ENCODE measurements around the gene PTPRN2.

Gene PTPRN2

GRCh38 chr7:158533386-158534133 lies 54.1 kb downstream of the PTPRN2 start:
- POLR2A ChIA-PET = no interaction called here
- no peak overlapping the region for H3K4me3 ChIP-seq (ENCODE audit: low read depth, low read length)
- CTCF ChIA-PET = no interaction called here
- no peak for DNase-seq (ENCODE audit: low read depth, low spot score)
- TF ChIP-seq, protein P1, sequence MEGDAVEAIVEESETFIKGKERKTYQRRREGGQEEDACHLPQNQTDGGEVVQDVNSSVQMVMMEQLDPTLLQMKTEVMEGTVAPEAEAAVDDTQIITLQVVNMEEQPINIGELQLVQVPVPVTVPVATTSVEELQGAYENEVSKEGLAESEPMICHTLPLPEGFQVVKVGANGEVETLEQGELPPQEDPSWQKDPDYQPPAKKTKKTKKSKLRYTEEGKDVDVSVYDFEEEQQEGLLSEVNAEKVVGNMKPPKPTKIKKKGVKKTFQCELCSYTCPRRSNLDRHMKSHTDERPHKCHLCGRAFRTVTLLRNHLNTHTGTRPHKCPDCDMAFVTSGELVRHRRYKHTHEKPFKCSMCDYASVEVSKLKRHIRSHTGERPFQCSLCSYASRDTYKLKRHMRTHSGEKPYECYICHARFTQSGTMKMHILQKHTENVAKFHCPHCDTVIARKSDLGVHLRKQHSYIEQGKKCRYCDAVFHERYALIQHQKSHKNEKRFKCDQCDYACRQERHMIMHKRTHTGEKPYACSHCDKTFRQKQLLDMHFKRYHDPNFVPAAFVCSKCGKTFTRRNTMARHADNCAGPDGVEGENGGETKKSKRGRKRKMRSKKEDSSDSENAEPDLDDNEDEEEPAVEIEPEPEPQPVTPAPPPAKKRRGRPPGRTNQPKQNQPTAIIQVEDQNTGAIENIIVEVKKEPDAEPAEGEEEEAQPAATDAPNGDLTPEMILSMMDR (IDR thresholded peaks at IDR 0.05; ENCODE audit: insufficient read depth, low read length, missing control alignments) = no peak

- TF ChIP-seq, protein P1 (IDR thresholded peaks at IDR 0.05; ENCODE audit: insufficient read depth, low read length, missing control alignments) = no peak
- CTCF ChIA-PET = no interaction called here
- POLR2A ChIA-PET = no interaction called here
- DNase-seq (ENCODE audit: low read depth, low spot score) = no peak
- H3K4me3 ChIP-seq (ENCODE audit: low read depth, low read length) = no peak overlapping the region
Observed at GRCh38 chr7:158532093-158532627, 55.5 kb downstream of the PTPRN2 start.

DNA sequence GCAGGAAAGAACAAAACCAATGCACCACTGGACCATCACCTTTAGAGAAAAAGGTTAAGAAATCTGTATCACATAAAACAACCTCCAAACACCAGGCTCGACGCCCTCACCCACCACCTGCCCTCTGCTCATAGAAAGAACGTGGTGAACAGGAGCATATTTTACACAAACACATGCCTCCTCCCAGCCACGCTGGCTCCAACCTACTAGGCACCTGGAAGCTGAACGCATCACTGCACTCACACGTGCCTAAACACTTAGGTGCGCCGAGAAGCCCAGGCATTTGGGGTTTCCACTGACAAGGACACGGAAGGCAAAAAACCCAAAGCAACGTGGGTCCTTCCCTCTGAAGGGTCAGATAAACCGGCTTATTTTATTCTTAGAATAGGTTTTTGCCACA lies 56.0 kb downstream of the PTPRN2 start:
- ChIA-PET POLR2A (no interaction called here), CTCF (no interaction called here)
- TF ChIP-seq, protein P1 (IDR thresholded peaks at IDR 0.05; ENCODE audit: insufficient read depth, low read length, missing control alignments) = no peak
- no peak for DNase-seq (ENCODE audit: low read depth, low spot score)
- H3K4me3 ChIP-seq (ENCODE audit: low read depth, low read length) = no peak overlapping the region

DNA sequence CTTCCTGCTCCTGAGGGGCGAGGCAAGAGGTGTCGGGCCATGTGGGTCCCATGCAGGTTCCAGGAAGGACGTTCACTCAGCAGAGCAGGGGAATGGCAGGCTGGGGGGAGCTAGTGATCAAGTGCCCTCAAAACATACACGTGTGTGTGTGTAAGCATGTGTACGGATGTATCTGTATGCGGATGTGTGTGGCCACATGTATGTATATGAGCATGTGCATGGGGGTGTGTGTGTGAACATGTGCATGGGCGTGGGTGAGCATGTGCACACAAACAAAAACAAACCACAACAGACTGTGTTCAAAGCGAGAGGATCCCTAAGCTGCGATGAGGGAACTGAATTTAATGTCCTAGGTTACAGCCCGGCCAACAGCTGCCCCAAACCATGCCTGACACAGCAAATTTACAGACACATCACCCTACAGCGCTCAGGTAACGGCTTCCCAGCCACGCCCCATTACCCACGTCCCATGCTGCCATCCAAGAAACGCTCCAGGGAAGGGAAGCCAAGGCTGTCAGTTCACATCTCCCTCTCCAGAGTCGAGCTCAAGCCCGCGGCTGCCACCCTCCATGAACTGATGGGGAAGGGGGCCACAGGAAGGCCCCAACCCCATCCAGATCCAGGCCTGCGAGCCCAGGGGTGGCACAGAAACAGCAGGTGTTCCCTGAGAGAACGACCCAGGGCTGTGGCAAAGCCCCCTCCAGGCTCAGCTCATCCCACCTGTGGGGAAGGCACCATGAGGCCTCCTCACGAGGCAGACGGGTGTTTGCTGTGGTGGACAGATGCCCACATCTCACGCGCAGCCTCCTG lies 56.6 kb downstream of the PTPRN2 start:
- H3K4me3 ChIP-seq (ENCODE audit: low read depth, low read length) = no peak overlapping the region
- ChIA-PET CTCF (no interaction called here), POLR2A (no interaction called here)
- no peak for DNase-seq (ENCODE audit: low read depth, low spot score)
- TF ChIP-seq, protein P1 (IDR thresholded peaks at IDR 0.05; ENCODE audit: insufficient read depth, low read length, missing control alignments) = no peak

GRCh38 chr7:158529181-158530096 lies 58.2 kb downstream of the PTPRN2 start:
- no peak for DNase-seq (ENCODE audit: low read depth, low spot score)
- TF ChIP-seq, protein P1 (IDR thresholded peaks at IDR 0.05; ENCODE audit: insufficient read depth, low read length, missing control alignments) = no peak
- ChIA-PET POLR2A (no interaction called here), CTCF (no interaction called here)
- H3K4me3 ChIP-seq (ENCODE audit: low read depth, low read length) = no peak overlapping the region

Data from AG04449 (cell line).